ENCODE results near the gene LYPD3.
"Not testable (repeated sequence)": the region's sequence is repeated elsewhere in the genome, so short reads cannot be mapped to it uniquely, and the experiment has no call there.

The LYPD3 gene

DNA sequence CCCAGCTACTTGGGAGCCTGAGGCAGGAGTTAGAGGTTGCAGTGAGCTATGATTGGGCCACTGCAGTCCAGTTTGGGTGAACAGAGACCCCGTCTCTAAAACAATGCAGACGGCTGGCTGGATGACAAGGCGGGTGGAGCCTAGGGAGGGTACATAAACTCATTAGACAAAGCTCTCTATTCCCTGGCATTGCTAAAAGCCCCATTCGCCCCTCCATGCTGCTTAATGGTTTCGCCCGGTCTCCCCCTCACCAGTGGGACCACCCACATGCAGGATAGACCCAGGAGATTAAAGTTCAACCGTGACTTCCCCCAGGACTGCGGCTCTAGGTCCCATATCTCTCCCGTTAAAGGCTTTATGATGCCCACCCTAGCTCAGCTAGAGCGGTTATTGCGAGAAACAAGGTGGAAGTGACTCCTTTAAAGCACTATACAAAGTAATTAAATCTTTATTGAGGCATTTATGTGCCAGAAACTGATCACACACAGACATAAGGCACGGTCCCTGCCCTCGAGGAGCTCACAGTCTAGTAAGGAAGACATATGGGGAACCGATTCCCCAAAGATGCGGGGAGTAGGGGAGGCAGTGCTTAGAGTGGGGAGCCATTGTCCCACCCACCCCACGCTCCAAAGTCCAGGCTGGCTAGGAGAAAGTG, 4.9 kb downstream of the LYPD3 start:
- DNase-seq: no peak

DNA sequence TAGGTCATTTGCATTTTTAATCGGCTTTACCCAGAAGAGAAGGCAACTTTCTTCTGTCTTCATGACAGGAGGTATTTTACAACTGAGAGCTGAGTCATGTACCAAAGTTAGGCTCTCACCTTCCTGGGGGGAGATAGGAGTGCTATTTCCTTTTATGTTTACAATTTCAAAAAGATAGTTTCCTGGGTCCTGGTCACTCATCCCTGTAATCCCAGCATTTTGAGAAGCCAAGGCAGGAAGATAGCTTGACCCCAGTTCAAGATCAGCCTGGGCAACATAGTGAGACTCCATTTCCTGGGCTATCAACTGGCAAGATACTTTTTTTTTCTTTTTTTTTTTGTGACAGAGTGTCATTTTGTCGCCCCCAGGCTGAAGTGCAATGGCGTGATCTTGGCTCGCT, 7.6 kb downstream of the LYPD3 start:
- no peak for DNase-seq

DNA sequence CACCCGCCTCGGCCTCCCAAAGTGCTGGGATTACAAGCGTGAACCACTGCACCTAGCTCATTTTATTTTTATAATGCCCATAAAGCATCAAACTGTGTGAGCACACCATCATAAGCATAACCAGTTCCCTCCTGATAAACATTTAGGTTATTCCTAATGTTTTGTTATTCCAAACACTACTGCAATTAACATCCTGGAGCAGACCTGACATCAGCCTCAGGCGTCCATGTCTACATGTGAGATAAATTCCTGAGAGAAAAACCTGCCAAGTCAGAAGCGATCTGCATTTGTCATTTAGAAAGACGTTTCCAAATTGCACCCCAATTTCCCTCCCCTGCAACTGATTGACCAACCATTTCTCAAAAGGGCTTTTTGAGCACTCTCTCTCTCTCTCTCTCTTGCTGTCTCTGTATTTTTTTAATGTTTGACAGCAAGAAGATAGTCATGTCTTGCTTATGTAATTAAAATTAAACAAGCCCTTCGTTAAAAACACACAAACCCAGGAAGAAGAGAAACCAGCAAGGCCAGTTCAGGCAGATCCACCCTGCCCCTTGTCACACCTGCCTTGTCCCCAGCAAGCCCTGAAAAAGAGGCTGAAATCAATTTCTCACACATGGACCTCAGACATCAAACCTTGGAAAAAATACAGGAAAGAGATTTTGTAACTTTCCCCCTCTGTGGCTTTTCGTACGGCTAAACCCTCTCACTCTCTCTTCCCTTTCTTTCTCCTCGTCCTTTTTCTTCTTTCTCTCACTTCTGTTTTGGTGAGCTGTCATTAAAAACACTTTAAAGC, 9.9 kb downstream of the LYPD3 start:
- DNase-seq: no peak

DNA sequence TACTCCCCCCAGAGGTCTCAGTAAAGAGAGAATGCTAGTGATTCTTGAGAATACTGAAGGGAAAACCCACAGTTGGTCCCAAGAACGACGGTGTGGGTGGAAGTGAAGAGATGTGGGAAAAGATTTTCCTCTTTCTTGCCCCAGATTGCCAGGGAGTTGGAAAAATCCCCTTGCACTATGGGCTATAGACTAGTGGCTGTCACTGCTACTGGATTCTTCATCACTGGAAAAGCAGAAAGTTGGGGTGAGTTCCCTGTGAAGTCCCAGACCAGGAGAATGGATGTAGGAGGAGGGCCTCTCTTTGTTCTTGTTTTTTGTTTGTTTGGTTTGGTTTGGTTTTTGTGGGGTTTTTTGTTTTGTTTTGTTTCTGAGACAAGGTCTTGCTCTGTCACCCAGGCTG, 11.4 kb downstream of the LYPD3 start:
- no peak for DNase-seq

DNA sequence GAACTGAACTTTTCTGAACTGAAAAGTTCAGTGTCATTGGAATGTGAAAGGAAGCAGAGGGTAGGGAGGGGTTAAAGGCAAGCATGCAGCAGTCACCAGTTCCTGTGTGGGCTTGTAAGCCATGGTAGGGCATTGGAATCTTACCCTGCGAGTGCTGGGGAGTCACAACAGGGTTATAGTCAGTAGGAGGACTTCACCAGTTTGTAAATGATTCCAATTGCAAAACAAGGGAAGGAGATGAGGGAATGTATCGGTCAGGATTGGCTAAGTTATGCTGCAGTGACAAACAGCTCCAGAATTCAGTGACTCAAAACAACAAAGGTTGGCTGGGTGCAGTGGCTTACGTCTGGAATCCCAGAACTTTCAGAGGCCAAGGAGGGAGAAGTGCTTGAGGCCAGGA, 12.8 kb downstream of the LYPD3 start:
- no peak for DNase-seq

DNA sequence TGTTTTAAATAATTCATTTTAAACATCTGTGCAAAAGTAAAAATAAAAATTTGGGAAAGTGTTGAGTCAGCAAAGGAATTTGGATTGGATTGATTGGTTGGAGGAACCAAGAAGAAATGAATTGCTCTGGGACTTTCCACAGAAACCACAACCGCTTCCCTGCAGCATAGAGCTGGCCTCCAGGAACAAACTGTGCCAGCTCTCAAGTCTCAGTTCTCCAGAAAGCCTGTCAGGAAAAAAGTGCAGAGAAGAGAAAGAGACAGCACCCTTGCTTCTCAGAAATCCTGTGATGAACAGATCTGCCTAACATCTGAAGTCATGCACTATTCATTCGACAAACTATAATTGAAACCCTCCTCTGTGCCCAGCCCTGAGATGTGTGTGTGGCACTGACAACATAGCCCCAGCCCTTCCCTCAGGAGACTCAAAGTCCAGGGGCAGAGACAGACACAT, 14.8 kb downstream of the LYPD3 start:
- DNase-seq: no peak

DNA sequence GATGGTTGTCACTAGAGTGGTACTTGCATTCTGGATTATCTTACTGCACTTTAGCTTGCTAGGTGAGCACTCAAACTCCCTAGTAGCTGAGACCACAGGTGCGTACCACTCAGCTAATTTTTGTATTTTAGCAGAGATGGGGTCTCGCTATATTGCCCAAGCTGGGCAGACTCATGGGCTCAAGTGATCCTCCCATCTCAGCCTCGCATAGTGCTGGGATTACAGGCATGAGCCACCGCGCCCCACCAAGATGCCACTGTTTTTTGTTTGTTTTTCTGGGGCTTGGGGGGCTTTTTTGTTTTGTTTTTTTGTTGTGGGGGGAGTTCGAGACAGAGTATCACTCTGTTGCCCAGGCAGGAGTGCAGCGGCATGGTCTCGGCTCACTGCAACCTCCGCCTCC, 17.8 kb downstream of the LYPD3 start:
- DNase-seq: no peak

DNA sequence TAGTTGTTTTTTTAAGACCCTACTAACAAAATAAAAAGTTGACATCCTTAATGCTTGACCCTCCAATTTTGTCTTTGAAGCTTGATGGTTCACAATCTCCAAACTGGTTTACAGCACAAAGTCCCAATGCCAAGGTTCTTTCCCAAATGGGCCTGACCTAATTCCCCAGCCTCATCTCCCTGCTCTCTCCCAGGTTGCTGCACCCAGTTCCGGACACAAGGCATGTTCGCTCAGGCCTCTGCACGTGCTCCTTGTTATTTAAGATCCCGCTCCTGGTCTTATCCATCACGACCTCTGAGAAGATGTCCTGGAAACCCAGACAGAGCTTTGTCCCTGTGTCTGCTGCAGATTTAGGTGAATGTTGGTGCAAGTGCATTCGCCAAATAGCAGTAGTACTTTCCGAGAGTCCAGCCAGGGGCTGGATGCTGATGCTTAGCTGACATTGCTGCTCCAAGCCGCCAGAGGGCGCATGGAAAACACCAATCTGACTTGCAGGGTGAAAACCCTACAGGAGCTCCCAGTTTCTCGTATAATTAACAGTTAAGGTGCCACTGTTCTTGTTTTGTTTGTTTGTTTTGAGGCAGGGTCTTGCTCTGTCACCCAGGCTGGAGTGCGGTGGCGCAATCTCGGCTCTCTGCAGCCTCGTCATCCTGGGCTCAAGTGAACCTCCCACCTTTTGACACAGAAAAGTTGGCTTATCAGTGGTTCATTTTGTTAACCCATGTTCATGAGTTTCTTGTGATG, 18.5 kb downstream of the LYPD3 start:
- DNase-seq: peak; percentile 55 to 59

DNA sequence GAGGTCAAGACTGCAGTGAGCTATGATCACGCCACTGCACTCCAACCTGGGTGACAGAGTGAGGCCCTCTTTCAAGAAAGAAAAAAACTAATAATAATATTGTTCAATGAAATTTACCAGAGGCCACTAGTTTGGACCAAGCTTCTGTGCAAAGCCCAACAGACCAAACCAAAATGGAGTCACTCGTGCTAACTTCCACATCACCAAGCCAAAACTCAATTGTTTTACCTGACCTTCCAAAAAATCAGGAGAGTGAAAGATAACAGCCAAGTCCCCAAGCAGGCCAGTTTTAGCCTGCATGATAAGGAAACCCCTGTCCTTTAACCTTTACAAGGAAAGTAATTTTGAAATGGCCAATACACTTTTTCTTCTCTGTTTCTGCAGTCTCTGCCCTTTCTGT, 20.0 kb downstream of the LYPD3 start:
- DNase-seq: no peak

DNA sequence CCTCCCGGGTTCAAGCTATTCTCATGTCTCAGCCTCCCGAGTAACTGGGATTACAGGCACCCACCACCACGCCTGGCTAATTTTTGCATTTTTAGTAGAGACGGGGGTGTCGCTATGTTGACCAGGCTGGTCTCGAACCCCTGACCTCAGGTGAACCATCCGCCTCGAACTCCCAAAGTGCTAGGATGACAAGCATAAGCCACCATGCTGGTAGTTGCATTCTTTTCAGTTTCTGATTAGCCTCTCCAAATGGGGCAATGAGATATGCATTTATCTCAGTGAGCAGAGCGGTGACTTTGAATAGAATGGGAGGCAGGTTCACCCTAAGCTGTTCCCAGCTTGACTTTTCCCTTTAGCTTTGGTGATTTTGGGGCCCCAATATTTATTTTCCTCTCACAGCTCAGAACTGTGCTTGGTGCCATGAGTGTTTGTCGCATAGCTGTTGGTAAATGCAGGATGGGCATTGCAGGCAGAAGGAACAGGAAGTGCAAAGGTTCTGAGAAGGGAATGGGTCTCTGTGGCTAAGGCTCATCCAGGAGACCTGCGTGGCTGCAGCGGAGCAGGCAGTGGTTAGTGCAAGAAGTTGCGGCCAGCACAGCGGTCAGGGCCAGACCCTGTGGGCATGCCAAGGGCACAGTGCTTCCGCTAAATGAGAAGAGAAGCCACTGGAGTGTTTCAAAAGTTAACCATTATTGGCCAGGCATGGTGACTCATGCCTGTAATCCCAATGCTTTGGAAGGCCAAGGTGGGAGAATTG, 20.7 kb downstream of the LYPD3 start:
- no peak for DNase-seq

DNA sequence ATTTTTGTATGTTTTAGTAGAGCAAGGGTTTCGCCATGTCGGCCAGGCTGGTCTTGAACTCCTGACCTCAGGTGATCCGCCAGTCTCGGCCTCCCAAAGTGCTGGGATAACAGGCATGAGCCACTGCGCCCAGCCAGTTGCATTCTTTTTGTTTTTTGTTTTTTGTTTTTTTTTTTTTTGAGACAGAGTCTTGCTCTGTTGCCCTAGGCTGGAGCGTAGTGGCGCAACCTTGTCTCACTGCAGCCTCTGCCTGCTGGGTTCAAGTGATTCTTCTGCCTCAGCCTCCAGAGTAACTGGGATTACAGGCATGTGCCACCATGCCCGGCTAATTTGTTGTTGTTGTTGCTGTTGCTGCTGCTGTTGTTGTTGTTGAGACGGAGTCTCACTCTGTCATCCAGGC, 21.3 kb downstream of the LYPD3 start:
- not testable (repeated sequence) for DNase-seq

DNA sequence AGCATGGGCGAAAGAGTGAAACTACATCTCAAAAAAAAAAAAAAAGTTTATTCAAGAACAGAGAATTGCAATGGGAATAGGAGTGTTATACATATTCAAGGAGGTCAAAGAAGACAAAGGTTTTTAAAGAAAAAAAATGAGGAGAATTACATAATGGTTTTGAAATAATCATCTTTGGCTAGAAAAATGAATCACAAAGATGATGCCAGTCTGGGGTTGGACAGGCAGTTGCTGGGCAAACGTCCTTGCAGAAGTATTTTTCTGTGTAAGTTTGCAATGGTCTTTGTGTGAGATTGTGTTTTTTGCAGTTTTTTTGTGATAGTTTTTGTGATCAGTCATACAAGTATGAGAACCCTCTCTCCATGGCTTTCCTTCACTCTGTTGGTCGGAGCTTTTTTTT, 23.7 kb downstream of the LYPD3 start:
- DNase-seq: no peak

DNA sequence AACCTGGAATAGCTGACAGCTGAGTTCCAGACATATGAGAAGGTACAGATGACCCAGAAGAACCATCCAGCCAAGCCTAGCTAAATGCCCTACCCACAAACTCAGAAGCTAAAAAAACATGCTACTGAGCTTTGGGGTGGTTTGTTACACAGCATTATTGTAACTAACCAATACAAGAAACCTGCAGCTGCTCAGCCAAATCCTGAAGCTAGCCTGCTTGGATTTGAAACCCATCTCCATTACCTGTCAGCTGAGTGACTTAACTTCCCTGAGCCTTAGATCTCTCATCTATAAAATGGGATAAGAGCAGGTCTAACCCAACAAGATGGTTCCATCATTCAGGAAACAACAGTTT, 25.7 kb downstream of the LYPD3 start:
- DNase-seq: no peak

DNA sequence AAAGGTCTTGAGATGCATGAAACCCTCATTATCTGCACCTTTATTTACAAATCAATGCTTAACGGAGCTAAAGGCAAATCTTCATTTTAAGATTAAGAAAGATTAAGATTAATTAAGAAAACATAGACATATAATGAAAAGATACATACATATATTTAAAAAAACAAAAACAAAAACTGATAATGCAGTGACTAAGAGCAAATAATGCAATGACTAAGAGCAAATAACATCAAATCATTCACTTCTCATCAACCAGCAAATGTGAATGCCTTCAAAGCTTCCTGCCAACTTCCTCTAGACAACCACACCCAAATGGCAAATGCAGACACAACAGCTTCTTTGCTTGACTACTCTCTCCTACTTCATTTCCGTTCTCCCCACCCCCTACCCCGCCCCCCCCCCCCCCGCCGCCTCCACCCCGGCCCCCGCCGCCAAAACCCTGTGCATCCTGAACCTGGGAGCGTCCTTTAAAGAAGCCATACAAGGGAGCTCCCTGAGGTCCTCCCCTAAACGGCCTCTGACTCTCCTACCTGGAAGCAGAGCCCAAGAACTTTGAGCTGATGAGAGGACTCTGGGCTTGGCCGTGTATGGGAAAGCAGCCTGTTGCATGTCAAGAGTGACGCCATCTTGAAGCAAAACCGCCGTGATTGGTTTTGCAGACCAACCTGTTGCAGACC, 26.2 kb downstream of the LYPD3 start:
- DNase-seq: peak; percentile 45 to 85

DNA sequence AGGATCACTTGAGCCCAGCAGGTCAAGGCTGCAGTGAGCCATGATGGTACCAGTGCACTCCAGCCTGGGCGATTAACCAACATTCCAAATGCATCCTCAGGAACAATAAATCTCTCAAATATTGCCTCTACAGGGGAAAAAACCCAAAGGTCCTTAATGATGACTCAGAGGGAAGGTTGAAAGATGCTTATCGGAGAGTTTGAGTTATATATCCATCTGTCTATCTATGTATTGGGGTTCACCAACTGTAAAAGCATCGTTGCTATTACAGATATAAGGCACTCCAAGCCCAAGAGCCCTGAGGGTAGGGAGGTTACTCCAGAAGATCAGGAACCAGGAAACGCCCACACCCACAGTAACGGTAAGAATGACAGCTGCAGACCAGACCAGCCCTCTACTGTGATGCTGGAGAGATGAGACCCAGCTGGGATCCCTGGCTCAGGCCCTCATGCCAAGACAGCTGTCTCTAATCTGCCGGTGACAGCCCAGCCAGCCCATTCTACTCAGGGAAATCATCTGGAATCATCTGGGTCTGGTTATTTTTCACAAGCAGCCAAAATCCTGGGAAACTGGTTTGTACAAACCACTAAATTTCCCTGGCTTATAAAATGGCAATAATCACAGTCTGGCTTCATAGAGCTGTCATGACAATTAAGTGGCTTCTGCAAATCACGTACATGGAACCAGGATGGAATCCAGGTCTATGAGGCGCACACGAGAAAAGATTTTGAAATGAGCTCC, 26.9 kb downstream of the LYPD3 start:
- DNase-seq: peak in 1 of 2 experiments; percentile 68

DNA sequence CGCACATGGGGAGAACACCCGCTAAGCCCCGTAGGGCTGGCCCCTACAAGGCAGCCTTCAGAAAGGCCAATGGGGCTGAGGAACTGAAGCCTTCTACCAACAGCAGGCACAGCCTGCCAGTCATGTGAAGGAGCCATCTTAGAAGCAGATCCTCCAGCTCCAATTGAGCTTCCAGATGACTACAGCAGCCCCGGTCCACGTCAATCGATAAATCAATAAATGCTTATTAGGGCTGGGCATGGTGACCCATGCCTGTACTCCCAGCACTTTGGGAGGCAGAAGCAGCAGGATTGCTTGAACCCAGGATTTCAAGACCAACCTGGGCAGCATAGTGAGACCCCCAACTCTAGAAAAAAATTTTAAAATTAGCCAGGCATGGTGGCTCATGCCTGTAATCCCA, 27.7 kb downstream of the LYPD3 start:
- DNase-seq: no peak

DNA sequence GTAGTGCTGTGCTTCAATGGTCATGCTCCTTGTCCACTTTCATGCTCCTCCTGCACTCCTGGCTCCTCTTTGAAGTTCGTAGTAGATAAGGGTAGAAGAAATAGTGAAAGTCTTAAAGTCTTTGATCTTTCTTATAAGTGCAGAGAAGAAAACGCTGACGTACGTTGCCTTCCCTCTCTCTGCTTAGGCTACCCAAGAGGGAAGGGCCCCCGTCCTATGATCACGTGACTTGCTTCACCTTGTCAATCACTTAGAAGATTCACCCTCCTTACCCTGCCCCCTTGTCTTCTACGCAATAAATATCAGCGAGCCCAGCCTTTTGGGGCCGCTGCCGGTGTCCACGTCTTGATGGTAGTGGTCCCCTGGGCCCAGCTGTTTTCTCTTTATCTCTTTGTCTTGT, 28.1 kb downstream of the LYPD3 start:
- not testable (repeated sequence) for DNase-seq

DNA sequence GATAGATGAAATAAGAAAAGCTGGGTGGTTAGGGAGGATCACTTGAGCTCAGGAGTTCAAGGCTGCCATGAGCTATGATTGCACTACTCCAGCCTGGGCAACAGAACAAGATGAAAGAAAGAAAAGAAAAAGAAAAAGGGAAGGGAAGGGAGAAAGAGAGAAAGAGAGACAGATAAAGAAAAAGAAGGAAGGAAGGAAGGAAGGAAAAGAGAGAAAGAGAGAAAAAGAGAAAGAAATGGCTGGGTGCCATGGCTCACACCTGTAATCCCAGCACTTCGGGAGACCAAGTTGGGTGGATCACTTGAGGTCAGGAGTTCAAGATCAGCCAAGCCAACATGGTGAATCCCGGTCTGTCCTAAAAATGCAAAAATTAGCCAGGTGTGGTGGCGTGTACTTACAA, 29.6 kb downstream of the LYPD3 start:
- DNase-seq: no peak

DNA sequence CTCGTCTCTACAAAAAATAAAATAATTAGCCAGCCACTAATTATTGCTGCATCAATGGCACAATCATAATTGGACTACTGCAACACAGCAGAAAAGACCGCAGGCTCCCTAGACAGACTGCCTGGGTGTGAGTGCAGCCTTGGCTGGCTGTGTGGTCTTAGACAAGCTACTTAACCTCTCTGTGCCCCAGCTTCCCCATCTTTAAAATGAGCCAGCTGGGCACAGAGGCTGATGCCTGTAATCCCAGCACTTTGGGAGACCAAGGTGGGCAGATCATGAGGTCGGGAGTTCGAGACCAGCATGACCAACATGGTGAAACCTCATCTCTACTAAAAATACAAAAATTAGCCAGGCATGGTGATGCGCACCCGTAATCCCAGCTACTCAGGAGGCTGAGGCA, 31.7 kb downstream of the LYPD3 start:
- no peak for DNase-seq

DNA sequence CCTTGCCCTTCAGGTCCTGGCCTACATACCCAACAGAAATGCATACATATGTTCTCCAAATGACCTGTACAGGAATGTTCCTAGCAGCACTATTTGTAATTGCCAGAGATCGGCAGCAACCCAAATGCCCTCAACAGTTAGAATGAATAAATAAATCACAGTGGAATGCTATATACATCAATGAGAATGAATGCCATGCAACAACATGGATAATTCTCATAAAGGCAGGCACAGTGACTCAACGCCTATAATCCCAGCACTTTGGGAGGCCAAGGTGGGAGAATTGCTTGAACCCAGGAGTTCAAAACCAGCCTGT, 32.1 kb downstream of the LYPD3 start:
- DNase-seq: no peak

DNA sequence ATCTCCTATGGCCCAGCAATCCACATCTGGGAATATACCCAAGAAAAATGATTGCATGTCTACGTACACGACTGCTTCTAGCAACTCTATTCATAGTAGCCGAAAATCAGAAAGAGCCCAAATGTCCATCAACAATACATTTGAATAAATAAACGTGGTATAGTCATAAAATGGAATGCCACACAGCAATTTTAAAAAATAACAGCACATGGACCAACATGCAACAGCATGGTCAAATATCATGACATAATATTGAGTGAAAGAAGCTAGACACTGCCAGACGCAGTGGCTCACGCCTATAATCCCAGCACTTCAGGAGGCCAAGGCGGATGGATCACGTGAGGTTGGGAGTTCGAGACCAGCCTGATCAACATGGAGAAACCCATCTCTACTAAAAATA, 34.4 kb downstream of the LYPD3 start:
- DNase-seq: no peak

DNA sequence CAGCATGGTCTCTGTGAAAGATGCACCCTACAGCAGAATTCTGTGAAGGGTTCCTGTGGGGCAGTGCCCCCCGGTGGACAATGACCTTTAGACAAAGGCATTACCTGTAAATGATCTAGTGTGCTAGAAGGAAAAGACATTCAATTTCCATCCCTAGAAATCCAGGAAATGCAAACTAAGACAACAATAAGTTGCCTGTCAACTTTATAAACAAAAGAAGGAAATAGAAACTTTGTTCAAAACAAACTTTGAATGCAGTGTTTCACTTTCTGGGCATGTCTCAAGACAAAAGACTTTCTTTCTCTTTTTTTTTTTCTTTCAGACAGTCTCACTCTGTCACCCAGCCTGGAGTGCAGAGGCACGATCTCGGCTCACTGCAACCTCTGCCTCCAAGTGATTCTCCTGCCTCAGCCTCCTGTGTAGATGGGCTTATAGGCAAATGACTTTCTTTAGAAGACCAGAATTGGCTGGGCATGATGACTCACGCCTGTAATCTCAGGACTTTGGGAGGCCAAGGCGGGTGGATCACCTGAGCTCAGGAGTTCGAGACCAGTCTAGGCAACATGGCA, 35.2 kb downstream of the LYPD3 start:
- DNase-seq: no peak
